HG03064 (cell line): ENCODE results near the gene DCT.

ENCODE experiments used
- ATAC-seq: cut with Tn5 transposase; IDR thresholded peaks from one replicate; pipeline ENCODE4 v1.9.1; 2021; ENCODE audit warnings: low read depth; ENCODE audit not compliant: unreplicated experiment

Gene DCT

DNA sequence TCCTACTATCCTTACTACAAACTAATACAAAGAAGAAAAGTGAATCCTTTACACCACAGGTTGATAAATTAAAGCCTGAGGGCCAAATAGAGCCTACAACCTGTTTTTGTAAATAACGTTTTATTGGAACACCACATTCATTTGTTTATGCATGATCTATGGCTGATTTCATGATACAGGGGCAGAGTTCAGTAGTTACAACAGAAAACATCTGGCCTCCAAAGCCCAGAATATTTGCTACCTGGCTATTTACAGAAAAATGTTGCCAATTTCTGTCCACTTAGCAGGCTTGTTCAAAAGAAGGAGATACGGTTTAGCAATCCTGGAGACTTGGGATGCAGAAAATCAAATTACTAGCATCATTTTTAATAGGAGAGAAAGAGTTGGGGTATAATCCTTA is 24.1 kb downstream of the DCT start:
- no peak for ATAC-seq

DNA sequence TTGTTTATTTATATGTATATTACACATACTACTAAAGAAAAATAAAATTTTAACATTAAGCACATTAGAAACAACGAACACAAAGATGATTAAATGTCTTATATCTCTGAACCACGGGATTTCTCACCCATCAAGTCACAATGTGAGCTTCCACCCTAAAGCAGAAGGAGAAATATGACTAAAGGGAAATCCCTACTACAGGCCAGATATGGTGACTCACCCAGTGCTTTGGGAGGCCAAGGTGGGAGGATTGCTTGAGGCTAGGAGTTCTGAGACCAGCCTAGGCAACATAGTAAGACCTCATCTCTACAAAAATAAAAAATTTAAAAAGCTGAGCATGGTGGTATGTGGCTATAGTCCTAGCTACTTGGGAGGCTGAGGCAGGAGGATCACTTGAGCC is 24.6 kb downstream of the DCT start:
- no peak for ATAC-seq

DNA sequence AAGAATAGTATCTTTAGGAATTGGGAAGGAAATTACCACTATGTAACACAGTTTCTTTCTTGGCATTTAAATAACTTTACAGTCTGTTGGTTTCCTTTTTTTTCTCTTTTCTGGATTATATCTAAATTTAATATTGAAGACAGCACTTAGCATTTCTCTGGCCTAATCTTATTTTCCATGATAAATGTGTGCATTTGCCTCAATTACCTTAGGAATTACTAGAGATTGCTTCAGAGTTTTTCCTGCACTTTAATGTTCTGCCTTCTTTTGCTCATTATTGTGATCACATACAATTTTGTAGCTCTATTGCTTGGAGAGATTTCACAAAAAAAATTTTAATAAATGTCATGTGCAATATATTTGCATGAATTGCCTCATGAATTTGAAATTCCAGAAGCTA is 25.1 kb downstream of the DCT start:
- ATAC-seq = no peak

DNA sequence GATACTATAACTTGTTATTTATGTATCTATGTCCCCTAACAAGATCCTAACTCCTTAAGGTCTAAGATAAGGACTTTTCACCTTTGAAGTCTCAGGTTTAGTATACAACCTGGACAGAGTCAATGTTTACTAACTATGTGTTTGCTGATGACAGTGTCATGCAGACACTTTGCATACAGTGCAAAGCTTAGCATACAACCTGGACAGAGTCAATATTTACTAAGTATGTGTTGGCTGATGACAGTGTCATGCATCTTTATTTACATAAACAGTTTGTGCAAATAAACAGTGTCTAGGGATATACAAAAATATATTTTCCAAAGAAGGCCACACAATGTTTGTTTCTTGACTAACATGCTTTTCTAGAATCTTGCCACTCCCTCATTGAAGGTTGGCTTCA is 34.7 kb downstream of the DCT start:
- no peak for ATAC-seq

DNA sequence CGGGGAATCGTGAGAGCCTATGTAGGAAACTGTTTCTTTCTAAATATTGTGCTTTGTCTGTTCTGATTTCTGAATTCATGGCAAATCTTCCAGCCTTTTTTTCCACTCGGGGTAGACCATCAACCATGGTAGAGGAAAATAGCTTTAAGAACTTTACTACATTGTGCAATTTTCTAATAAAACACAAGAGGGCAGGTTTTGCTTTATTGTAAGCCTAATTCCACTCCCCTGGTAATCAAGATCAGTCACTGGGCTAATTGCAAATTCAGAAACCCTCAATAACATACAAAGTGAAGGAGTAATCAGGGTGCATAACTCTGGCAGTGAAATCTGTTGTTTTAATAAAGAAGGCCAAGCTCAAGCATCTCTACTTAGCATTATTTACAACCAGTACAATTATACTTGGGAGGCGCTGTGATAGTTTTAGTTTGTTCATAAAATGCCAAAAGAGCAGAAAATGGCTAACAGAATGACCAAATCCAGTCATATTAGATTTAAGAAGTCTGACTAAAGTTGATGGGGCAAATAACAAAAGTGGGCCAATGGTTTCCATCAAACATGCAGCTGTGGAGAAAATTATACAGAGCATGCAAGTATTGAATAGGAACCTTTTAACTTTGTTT is 43.8 kb downstream of the DCT start:
- no peak for ATAC-seq

DNA sequence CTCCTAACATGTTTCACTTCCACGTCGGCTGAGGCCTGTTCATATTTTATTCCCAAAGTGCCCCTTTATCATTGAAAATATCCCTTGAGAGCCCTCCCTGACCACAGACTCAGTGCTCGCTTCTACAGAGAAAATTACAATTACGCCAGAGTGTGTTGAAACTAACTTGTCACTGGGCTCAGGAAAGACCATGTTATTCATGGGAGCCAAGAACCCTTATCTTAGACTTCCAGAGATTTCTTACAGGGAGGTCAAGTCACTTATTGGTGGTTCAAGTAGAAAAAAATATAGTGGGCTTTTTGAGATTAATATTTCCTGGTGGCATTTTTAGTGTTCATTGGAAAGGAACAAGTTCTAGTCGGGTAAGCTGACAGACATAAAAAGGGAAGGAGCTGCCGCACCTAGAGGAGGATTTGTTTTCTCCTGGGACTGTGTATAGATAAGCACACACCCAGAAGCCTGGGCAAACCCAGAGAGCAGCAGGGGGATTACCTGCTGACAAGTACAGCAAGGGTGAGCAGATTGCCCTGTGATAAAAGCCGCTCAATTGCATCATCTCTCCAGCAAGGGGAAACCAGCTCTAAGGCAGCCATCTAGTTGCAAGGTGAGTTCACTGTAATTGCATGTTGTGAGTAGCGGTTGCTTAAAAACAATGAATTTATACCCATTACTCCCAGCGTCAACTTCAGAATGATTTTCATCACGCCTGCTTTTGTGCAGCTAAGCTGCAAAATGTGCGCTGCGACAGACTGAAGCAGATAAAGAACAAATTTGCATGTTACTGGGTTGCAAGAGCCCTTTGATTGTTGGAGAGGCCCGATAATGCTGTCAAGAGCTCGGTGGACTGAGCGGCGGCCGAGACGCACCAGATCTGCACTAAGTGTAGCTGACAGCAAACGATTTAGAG is 46.2 kb downstream of the DCT start:
- no peak for ATAC-seq

DNA sequence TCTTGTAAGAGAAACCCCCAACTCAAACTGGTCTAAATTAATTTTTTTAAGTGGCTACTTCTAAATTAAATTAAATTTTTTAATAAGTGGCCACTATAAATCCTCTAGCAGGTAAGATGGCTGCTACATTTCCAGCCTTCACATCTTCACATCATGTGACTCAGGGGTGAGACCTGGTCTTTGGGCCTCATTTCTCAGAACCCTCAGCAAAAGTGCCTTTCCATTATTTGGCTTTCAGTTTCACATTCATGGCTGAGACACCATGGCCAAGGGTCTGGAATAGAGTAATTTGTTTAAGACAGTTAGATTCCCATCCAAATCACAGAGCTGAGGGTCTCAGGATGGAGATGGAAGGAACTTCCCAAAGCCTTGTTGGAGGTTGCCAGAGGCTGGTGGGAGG is 47.5 kb downstream of the DCT start:
- ATAC-seq = no peak

DNA sequence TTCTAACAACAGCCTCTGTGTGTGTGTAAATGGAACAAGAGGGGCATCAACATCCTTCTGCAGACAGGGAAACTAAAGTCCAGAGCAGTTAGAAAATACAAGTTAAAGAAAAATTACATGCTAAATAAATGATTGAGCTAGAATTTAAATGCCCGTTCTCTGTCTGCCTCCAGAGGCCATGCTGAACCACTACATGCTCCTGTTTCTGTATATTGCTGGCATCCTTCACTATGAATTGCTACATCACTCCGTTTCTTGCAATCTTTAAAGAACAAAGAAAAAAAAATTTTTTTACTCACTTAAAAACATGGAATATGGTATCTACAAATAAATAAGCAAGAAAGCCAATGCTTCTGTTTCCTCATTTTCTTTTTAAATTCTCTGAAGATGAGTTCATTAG is 47.9 kb downstream of the DCT start:
- no peak for ATAC-seq

DNA sequence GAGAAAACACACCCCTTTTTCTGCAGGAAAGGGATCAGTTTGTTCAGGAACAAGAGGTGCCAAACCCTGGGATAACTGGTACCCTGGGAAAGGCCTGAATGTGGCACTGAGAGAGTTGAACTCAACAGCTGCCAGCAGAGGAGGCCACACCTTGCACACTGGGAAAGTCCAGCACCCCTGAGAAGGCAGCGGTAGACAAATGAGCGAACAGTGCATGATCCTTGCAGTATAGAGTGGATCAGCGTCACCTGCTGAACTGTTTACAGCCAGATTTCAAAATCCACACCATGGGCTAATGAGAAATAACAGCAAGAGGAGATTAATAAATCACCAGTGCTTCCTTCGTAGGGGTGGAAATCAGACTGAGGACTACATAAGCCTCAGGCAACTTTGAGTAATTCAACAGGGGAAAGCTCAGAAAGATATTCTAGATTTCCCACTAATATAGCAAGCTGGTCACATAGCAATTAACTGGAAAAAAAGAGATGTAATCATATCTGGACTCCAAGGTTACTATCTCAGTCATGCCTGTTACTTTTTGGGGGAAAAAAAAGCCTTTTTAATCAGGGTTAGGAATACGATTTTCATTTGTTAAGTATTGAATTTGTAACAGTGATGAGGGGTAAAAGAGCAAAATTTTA is 52.0 kb downstream of the DCT start:
- ATAC-seq = no peak

DNA sequence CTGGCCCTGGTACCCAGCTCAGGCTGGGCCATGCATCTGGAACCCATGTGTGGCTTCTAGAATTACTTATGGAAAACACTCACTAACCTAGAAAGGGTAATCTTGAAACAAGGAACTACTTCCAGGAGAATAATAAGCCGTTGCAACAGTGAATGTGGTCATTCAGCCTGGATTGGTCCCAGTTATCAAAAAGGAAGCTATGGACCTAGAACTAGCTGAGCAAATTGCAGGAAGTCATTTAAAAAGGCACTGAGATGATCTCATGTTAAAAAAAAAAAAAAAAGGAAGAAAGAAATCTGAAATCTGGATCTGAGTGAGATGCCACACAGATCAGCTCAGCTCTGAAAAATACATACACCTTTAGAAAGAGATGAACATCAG is 59.6 kb downstream of the DCT start:
- no peak for ATAC-seq

DNA sequence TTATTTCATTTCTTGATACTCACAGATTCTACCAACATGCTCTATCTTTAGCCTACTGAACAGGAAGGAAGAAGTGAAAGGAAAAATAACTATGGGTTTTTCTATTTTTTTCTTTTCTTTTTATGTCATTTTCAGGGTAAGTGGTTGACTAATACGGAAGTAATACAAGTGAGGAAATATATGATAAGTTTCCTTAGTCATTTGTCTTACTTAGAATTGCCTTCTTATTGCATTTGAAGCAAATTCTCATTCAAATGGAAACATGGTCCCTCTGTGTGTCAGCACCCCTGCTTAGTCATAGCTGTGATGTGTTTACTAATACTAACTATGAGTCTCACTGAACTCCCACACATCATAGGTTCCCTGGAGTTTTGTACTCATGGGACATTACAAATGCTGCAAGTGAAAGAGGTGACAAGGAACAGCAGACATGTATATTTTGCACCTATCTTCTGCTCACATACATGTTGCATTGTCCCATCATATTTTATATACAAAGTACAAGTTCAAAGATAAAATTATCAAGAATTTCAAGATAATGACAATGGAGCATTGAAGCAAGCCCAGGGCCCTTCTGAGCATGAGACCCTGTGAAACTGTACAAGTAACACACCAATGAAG is 60.1 kb downstream of the DCT start:
- ATAC-seq = no peak

DNA sequence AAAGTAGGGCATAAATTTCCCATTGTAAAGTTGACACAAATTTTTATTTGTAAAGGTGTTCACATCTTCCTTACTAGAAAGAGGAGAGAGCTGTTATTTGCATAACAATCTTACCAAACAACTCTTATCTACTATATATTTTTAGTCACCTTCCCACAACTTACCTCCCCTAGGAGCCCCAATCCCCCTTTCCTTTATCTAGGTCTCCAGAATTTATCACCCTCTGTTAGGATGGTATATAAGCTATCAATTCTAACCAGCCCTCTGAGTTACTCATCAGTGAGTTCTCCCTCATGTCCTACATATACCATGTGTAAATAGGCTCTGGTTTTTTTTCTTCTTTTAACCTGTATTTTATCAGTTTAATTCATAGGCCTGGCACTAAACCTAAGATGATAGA is 62.2 kb downstream of the DCT start:
- no peak for ATAC-seq

DNA sequence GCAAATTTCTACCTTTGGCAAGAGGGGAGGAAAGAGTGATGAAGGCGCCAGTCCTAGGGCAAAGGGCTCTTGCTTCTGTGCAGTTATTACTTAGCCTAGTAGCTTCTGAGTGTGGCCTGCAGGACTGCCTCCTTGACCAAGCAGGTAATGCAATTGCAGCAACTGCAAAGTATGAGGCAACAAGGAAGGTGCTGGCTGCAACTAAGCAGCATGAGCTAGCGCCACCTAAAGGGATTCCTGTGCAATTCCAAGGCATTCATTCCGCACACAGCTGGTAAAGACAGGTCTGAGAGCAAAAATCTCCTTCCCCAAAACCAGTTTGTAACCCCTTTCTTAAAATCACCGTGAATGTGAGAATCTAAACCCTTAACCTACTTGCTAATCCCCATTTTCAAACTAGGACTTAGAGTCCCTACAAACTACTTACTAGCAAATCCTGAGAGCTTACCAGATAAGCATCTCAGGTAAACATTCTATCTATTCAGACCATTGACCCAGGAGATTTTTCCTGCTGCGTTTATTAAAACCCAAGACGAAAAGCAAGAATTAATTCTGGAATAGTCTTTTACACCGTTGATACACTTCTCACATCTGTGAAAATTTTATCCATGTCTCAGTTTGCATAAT is 62.9 kb downstream of the DCT start:
- ATAC-seq = no peak

DNA sequence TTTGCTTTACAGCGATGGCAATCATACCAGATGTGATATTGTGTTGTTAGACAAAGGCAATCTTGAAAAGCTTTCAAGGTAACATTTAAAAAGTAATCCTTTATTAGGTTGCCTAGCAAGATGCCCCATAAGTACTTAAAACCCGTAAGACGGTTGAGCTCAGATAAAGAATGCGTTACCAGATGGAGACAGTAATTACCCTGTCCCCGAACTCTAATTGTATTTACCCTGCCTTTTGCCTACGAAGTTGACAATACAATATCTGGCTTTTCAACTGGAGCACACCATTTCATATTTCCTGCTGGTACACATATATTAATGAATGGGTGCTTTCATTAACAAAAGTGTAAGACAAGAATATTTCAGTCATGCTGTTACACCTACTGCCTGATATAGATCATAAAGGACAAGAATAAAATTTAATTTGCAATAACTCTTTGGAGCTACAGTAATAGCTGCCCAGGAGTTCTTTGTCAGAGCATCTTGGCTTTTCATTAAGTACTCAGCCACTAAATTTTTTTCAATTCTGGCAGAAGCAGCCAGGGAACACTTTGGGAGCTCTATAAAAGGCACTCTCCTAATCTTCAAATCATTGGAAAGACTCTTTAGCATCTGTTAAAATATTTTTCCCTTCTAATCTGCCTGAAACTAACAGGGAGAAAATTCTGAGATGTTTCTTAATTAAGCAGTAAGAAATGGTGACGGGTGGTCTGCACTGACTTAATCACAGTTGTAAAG is 63.8 kb downstream of the DCT start:
- no peak for ATAC-seq

DNA sequence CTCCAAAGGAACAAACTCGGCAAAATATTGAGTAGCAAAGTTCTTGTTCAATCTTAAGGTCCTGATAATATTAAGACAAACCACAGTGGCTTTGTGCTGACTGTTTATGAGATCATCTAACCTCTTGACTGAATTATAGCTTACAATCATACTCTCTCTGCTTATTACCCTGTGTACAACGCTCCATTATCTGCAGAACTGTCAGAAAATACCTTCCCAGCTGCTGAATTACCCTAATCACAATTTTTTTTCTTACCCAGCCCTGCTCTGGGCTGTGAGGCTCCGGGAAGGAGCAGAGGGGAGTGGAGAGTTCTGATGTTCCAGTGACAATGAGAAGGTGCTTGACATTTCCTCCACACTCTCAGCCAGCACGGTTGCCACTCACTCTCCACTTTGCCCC is 64.8 kb downstream of the DCT start:
- ATAC-seq = no peak

DNA sequence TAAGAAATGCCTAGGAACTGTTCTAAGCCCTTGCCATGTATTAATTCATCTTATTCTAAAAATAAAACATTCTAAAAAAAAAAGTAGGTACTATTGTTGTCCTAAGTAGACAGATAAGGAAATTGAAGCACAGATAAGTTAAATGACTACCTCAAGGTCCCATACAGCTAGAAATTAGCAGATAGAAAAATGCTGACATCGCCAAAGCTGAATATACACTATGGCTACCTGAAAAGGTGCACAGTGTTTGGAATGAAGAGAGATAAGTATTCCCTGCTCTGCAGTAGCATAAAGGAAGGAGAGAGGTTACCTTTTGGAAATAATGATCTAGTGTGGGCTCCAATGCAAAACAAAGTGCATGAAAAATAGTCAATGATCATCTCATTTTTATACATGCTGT is 65.3 kb downstream of the DCT start:
- no peak for ATAC-seq

DNA sequence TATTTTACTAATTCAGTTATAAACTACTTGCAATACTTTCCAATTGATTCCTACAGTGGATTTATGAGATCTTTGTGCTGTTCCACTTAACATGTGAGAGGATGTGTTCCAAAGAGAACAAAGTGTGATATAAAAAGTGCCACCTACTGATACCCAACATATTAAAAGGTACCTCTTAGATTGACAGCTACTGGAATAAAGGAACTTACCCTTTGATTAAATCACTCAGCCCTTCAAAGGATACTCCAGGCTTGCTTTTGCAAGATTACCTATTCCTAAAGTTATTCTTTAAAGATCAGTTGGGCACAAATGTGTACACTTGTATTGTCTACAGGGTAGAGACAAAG is 65.9 kb downstream of the DCT start:
- no peak for ATAC-seq

DNA sequence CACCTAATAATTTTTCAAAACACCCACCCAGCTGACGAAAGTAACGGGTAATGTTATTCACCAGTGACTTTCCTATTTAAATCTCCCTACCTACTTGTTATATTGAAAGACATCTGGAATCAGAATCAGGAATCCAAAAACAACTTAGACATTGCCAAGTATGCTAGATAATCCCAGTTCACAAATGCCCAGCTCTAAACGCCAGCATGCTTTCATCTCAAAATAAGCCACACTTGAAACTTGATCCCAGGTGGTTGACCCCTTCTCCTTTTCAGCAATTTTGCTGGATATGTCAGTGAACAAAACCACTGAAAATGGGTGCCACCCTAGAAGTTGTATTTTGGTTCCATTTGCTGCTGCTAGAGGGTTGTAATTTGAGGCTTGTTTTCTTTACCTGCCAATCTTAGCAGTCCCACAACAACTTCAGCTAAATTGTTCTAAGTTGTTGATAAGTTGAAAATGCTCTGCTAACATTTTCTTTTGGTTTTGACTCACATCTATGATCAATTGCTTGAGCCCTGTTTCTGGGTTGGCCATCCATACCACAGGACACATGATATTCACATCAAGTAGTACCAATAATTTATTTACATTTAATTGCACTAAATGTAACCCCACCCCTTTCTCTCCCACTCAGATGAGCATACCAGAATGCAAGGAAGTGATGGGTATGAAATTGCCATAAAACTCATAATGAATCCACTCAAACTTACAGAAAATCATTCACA is 66.4 kb downstream of the DCT start:
- ATAC-seq = no peak

DNA sequence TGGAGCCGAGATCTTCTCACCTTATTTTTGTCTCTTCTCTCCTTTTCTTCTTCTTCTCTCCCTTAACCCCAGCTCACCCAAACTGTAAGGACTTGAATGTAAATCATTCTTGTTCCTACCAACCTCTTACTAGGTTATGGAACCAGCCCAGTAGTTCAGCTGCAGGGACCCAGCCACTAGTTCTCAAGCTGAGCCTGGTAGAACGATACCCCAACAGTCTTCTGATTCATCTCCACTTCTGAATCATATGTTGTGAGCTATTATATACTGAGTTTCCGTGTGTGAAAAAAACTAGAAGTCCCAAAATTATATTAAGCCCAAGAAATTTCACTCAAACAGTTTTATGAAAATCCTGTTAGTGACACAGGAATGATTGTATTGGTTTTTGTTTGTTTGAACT is 67.7 kb downstream of the DCT start:
- ATAC-seq = no peak
